ENCODE results near the gene TATDN2.

DNA sequence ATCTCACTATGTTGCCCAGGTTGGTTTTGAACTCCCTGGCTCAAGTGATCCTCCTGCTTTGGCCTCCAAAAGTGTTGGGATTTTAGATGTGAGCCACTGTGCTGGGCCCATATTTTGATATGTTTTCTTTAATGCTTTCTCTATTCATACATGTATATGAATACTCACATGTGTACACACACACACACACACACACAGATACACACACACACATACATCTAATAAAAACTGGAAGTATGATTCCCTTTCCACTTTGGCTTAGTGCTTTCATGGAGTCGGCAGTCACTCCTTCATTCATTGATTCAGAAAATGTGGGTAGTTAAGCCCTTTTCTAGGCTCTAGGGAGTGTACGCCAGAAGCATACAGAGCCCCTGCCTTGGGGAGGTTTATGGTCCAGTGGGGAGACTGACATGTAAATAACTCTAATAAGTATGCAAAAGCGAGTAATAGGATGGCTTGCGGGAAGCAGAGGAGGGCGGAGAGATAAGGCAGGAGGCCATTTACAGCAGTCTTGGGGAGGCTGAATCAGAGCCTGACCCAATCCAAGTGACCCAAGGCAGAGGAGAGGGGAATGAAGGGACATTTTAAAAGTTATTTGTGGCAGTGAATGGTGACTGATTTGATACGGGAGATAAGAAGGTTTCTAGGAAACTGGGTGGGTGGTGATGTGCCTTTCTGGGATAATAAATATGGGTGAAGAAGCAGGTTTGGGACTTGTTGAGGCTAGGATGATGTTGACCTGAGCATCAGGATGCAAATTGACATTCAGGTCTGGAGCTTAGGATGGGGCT lies 32.5 kb upstream of the TATDN2 start:
- TF ChIP-seq, protein P1, sequence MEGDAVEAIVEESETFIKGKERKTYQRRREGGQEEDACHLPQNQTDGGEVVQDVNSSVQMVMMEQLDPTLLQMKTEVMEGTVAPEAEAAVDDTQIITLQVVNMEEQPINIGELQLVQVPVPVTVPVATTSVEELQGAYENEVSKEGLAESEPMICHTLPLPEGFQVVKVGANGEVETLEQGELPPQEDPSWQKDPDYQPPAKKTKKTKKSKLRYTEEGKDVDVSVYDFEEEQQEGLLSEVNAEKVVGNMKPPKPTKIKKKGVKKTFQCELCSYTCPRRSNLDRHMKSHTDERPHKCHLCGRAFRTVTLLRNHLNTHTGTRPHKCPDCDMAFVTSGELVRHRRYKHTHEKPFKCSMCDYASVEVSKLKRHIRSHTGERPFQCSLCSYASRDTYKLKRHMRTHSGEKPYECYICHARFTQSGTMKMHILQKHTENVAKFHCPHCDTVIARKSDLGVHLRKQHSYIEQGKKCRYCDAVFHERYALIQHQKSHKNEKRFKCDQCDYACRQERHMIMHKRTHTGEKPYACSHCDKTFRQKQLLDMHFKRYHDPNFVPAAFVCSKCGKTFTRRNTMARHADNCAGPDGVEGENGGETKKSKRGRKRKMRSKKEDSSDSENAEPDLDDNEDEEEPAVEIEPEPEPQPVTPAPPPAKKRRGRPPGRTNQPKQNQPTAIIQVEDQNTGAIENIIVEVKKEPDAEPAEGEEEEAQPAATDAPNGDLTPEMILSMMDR (IDR thresholded peaks at IDR 0.05; ENCODE audit: poor library complexity): no peak
- TF ChIP-seq EZH2 (IDR thresholded peaks at IDR 0.05; ENCODE audit: borderline replicate concordance) (no peak), EZH2phosphoT487 (IDR thresholded peaks at IDR 0.05; ENCODE audit: low read depth, severe bottlenecking, unreplicated experiment) (no peak)
